ENCODE data around the gene TRAF1. TPM values are rescaled to one million over a fixed set of nuclear protein-coding genes. Genes with fewer than 3 reads are reported as not detected.
A peak's percentile ranks its signal among the peaks of the same experiment; 100 is the strongest.

The TRAF1 gene
- total and polyA plus RNA-seq, 4 experiments from 2014 or later, result 7.8 to 181 (median 94.3) TPM

- DNase-seq, result no peak
- H3K27ac ChIP-seq (ENCODE audit: low read depth, low read length), result peak overlapping the region; percentile 70
- POLR2A ChIA-PET (ENCODE audit: partially characterized antibody), result interaction anchor here (0.7 to 74.5 kb wide), 3 partner anchors 3 to 68 kb away, joined by 3 to 5577 read pairs (median 5577); partner anchors contain the start of genes PHF19, PSMD5 and TRAF1
- peak overlapping the region in 4 of 8 donors; percentile 31 to 49 (median 42) for H3K4me3 Mint-ChIP-seq
- H3K27me3 Mint-ChIP-seq, result no peaks in the 10 kb centered on the region
- peaks cover 68% of the 10 kb centered on the region for H3K36me3 ChIP-seq (ENCODE audit: insufficient read depth, low read length)
- H3K4me3 ChIP-seq (ENCODE audit: low read length in 2 of 2), result no peak overlapping the region
- CTCF ChIA-PET (ENCODE audit: partially characterized antibody), result interaction anchor here (0.9 to 4.2 kb wide), 5 partner anchors 9 to 26 kb away, joined by 3 to 16 read pairs (median 4); no protein-coding TSS in a partner anchor
- H3K27me3 ChIP-seq (ENCODE audit: insufficient read depth, low read length), result no peaks in the 10 kb centered on the region
- peaks cover 85% of the 10 kb centered on the region for H3K4me1 ChIP-seq (ENCODE audit: insufficient read depth, low read length)
- H3K27ac Mint-ChIP-seq, result peak overlapping the region in 6 of 7 donors; percentile 72 to 88 (median 84)
- peaks cover 0 to 2% (median 0%) of the 10 kb centered on the region in 8 donors for H3K9me3 Mint-ChIP-seq
- intact Hi-C loops (cut with micrococcal nuclease), result loop anchor here (1.0 to 2.0 kb wide), 2 partner anchors 16 to 26 kb away; partner anchors contain the start of gene TRAF1
- H3K36me3 Mint-ChIP-seq, result peaks cover 74 to 84% of the 10 kb centered on the region in 2 donors
- H3K4me1 Mint-ChIP-seq, result peaks cover 45 to 86% (median 69%) of the 10 kb centered on the region in 4 donors
- H3K9me3 ChIP-seq (ENCODE audit: control insufficient read depth in 1 of 2, low read length in 2 of 2), result no peaks in the 10 kb centered on the region
Observed at GRCh38 chr9:120910643-120911042, 16.0 kb downstream of the TRAF1 start.

GRCh38 chr9:120909904-120910303 lies 16.7 kb downstream of the TRAF1 start:
- Histone ChIP-seq H3K4me1 (ENCODE audit: insufficient read depth, low read length) (peaks cover 85% of the 10 kb centered on the region), H3K27me3 (ENCODE audit: insufficient read depth, low read length) (no peaks in the 10 kb centered on the region), H3K4me3 (ENCODE audit: low read length in 2 of 2) (no peak overlapping the region), H3K27ac (ENCODE audit: low read depth, low read length) (peak overlapping the region; percentile 70), H3K36me3 (ENCODE audit: insufficient read depth, low read length) (peaks cover 72% of the 10 kb centered on the region), H3K9me3 (ENCODE audit: control insufficient read depth in 1 of 2, low read length in 2 of 2) (no peaks in the 10 kb centered on the region)
- Mint-ChIP-seq H3K4me1 (peaks cover 48 to 88% (median 71%) of the 10 kb centered on the region in 4 donors), H3K4me3 (peak overlapping the region in 5 of 8 donors; percentile 17 to 55 (median 34)), H3K9me3 (peaks cover 0 to 2% (median 0%) of the 10 kb centered on the region in 8 donors), H3K27me3 (no peaks in the 10 kb centered on the region), H3K27ac (peak overlapping the region; percentile 53 to 88 (median 80)), H3K36me3 (peaks cover 80 to 90% of the 10 kb centered on the region in 2 donors)
- ChIA-PET POLR2A (ENCODE audit: partially characterized antibody) (interaction anchor here (62.9 to 74.5 kb wide), 2 partner anchors 4 to 17 kb away, joined by 5577 read pairs; partner anchors contain the start of genes PHF19 and TRAF1), CTCF (ENCODE audit: partially characterized antibody) (interaction anchor here (0.9 to 4.2 kb wide), 3 partner anchors 10 to 18 kb away, joined by 3 to 13 read pairs (median 3); no protein-coding TSS in a partner anchor)
- intact Hi-C loops (cut with micrococcal nuclease), result loop anchor here (1.0 to 2.0 kb wide), 2 partner anchors 17 to 26 kb away; partner anchors contain the start of gene TRAF1
- DNase-seq, result peak in 1 of 5 donors; percentile 90

GRCh38 chr9:120905315-120906164 lies 21.1 kb downstream of the TRAF1 start:
- Mint-ChIP-seq H3K36me3 (peaks cover 61 to 79% of the 10 kb centered on the region in 2 donors), H3K27ac (peak overlapping the region; percentile 93 to 99 (median 98)), H3K27me3 (no peaks in the 10 kb centered on the region), H3K9me3 (no peaks in the 10 kb centered on the region), H3K4me1 (peaks cover 57 to 88% (median 78%) of the 10 kb centered on the region in 4 donors), H3K4me3 (peak overlapping the region in 6 of 8 donors; percentile 9 to 73 (median 54))
- H3K4me3 ChIP-seq (ENCODE audit: low read length in 2 of 2), result no peak overlapping the region
- peaks cover 91% of the 10 kb centered on the region for H3K4me1 ChIP-seq (ENCODE audit: insufficient read depth, low read length)
- H3K27ac ChIP-seq (ENCODE audit: low read depth, low read length), result peak overlapping the region; percentile 79
- ChIA-PET POLR2A (ENCODE audit: partially characterized antibody) (interaction anchor here (2.7 to 74.5 kb wide), 3 partner anchors 8 to 59 kb away, joined by 10 to 5577 read pairs (median 5577); partner anchors contain the start of genes PHF19 and TRAF1), CTCF (ENCODE audit: partially characterized antibody) (interaction anchor here (1.4 to 7.1 kb wide), 7 partner anchors 10 to 37 kb away, joined by 3 to 47 read pairs (median 8); no protein-coding TSS in a partner anchor)
- DNase-seq, result no peak
- H3K27me3 ChIP-seq (ENCODE audit: insufficient read depth, low read length), result no peaks in the 10 kb centered on the region
- H3K9me3 ChIP-seq (ENCODE audit: control insufficient read depth in 1 of 2, low read length in 2 of 2), result no peaks in the 10 kb centered on the region
- intact Hi-C loops (cut with micrococcal nuclease), result no loop called here
- H3K36me3 ChIP-seq (ENCODE audit: insufficient read depth, low read length), result peaks cover 38% of the 10 kb centered on the region

GRCh38 chr9:120904978-120905301 lies 21.7 kb downstream of the TRAF1 start:
- no peaks in the 10 kb centered on the region for H3K9me3 ChIP-seq (ENCODE audit: control insufficient read depth in 1 of 2, low read length in 2 of 2)
- intact Hi-C loops (cut with micrococcal nuclease), result loop anchor here (1.0 kb wide), 2 partner anchors 13 to 31 kb away; no protein-coding TSS in a partner anchor
- DNase-seq, result no peak
- no peaks in the 10 kb centered on the region for H3K9me3 Mint-ChIP-seq
- H3K27me3 Mint-ChIP-seq, result no peaks in the 10 kb centered on the region
- ChIA-PET CTCF (ENCODE audit: partially characterized antibody) (interaction anchor here (0.9 to 7.1 kb wide), 10 partner anchors 11 to 36 kb away, joined by 3 to 47 read pairs (median 8); no protein-coding TSS in a partner anchor), POLR2A (ENCODE audit: partially characterized antibody) (interaction anchor here (1.4 to 74.5 kb wide), 4 partner anchors 9 to 62 kb away, joined by 4 to 5577 read pairs (median 2794); partner anchors contain the start of genes PHF19, PSMD5 and TRAF1)
- H3K4me3 ChIP-seq (ENCODE audit: low read length in 2 of 2), result no peak overlapping the region
- no peaks in the 10 kb centered on the region for H3K27me3 ChIP-seq (ENCODE audit: insufficient read depth, low read length)
- H3K27ac ChIP-seq (ENCODE audit: low read depth, low read length), result peak overlapping the region; percentile 79
- H3K4me3 Mint-ChIP-seq, result peak overlapping the region in 5 of 8 donors; percentile 9 to 73 (median 55)
- H3K4me1 Mint-ChIP-seq, result peaks cover 56 to 87% (median 75%) of the 10 kb centered on the region in 4 donors
- H3K36me3 Mint-ChIP-seq, result peaks cover 55 to 76% of the 10 kb centered on the region in 2 donors
- H3K4me1 ChIP-seq (ENCODE audit: insufficient read depth, low read length), result peaks cover 91% of the 10 kb centered on the region
- peak overlapping the region; percentile 93 to 99 (median 98) for H3K27ac Mint-ChIP-seq
- peaks cover 34% of the 10 kb centered on the region for H3K36me3 ChIP-seq (ENCODE audit: insufficient read depth, low read length)

GRCh38 chr9:120904061-120904977 lies 22.3 kb downstream of the TRAF1 start:
- Histone ChIP-seq H3K9me3 (ENCODE audit: control insufficient read depth in 1 of 2, low read length in 2 of 2) (no peaks in the 10 kb centered on the region), H3K4me3 (ENCODE audit: low read length in 2 of 2) (no peak overlapping the region), H3K27ac (ENCODE audit: low read depth, low read length) (peak overlapping the region; percentile 79), H3K27me3 (ENCODE audit: insufficient read depth, low read length) (no peaks in the 10 kb centered on the region), H3K4me1 (ENCODE audit: insufficient read depth, low read length) (peaks cover 91% of the 10 kb centered on the region), H3K36me3 (ENCODE audit: insufficient read depth, low read length) (peaks cover 28% of the 10 kb centered on the region)
- H3K4me1 Mint-ChIP-seq, result peaks cover 55 to 88% (median 71%) of the 10 kb centered on the region in 4 donors
- H3K27me3 Mint-ChIP-seq, result no peaks in the 10 kb centered on the region
- intact Hi-C loops (cut with micrococcal nuclease), result loop anchor here (1.0 kb wide), 2 partner anchors 12 to 32 kb away; no protein-coding TSS in a partner anchor
- peak overlapping the region in 7 of 8 donors; percentile 55 to 75 (median 72) for H3K4me3 Mint-ChIP-seq
- no peaks in the 10 kb centered on the region for H3K9me3 Mint-ChIP-seq
- ChIA-PET CTCF (ENCODE audit: partially characterized antibody) (interaction anchor here (0.9 to 7.1 kb wide), 16 partner anchors 8 to 77 kb away, joined by 3 to 47 read pairs (median 4); partner anchors contain the start of genes PHF19 and PSMD5), POLR2A (ENCODE audit: partially characterized antibody) (interaction anchor here (1.1 to 74.5 kb wide), 6 partner anchors 9 to 143 kb away, joined by 3 to 5577 read pairs (median 9); partner anchors contain the start of genes FBXW2, PHF19, PSMD5 and TRAF1)
- DNase-seq, result peak; percentile 76 to 89 (median 80)
- H3K27ac Mint-ChIP-seq, result peak overlapping the region; percentile 93 to 99 (median 98)
- peaks cover 52 to 70% of the 10 kb centered on the region in 2 donors for H3K36me3 Mint-ChIP-seq
